Activated CD8-positive, alpha-beta memory T cell treated with anti-CD3 and anti-CD28 coated beads, Interleukin-2, amount 10 ng/mL, durations not matched to agents 7 days and 5 days (primary cell): Measurements from ENCODE around the gene TRAPPC3. TPM values are rescaled to one million over a fixed set of nuclear protein-coding genes. Genes with fewer than 3 reads are reported as not detected.

Experiments used
- ATAC-seq: fragments of 150-1000 bp; cut with Tn5 transposase; one replicate; pipeline ENCODE4 v1.10.0; 2021; ENCODE audit warnings: moderate library complexity
- CTCF ChIA-PET: fragments of 350-600 bp; sonication (Branson Sonifier 250); formaldehyde crosslinking; loops from one replicate; lab custom pipeline; 2021; ENCODE audit warnings: antibody characterized with exemption; lab: Charles Lee
- DNase-seq: peaks from one replicate; pipeline ENCODE4 v3.0.0-alpha.2; 2020
- H3K27ac Mint-ChIP-seq: one replicate; pipeline ENCODE4 v1.8.0; 2021; ENCODE audit warnings: mild to moderate bottlenecking, mixed read lengths
- H3K27me3 Mint-ChIP-seq: one replicate; pipeline ENCODE4 v1.8.0; 2021; ENCODE audit warnings: mixed read lengths
- H3K36me3 Mint-ChIP-seq: one replicate; pipeline ENCODE4 v1.8.0; 2021; ENCODE audit warnings: mild to moderate bottlenecking, mixed read lengths
- H3K4me1 Mint-ChIP-seq: one replicate; pipeline ENCODE4 v1.8.0; 2021; ENCODE audit warnings: mixed read lengths
- H3K4me3 Mint-ChIP-seq: one replicate; pipeline ENCODE4 v1.8.0; 2021; ENCODE audit warnings: mild to moderate bottlenecking, moderate library complexity, mixed read lengths
- H3K9me3 Mint-ChIP-seq: one replicate; pipeline ENCODE4 v1.8.0; 2022; ENCODE audit warnings: low read depth, mixed read lengths
- total RNA-seq, 2 experiments: library from RNA; stranded (reverse); gene quantifications; one replicate each; pipeline ENCODE4 v1.2.3, GENCODE V29; 2021

The TRAPPC3 gene
- total RNA-seq, 2 experiments from 2014 or later = 56.5 to 68.3 TPM

DNA sequence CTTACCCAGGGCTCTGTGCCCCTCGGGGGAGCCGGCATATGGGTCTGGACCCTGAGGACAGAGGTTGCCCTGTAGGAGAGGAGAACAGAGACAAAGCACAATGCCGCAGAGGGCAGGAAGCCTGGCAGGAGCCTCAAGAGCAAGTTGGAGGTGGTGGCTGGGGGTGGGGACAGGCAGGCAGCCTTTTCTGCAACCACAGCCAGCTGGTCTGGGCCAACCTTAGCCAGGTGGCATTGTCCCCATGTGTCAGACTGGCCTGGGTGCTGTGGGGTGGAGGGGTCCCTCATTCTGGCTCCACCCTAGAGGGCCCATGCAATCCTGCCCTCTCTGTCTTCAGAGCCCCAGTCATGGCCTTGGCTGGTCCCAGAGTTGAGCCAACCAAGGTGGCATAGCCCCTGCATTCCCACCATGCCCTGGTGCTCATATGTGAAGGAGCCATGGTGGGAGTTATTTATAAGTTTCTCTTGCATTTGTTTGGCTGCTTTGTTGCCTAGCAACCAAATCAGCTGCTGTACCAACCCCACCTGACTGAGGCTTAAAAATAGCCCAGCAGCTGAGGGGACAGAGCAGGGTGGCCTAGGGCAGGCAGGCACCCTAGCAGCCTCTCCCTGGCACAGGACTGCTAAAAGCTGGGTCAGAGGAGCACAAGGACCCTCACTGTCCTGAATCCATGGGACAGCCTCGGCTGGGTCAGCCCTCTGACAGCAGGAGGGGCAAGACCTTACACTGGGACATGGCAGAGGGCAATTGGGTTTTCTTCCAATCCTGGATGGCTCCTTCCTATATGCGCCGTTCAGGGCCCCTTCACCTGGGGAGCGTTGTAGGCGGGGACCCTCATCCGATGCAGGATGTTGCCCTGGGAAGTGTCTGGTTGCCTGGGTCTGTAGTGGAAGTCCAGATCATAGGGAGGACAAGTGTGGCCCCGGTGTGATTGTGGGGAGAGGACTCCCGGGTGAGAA is 26.1 kb upstream of the TRAPPC3 start:
- CTCF ChIA-PET = no interaction called here
- peak; percentile 28 for ATAC-seq
- no peak overlapping the region for H3K4me3 Mint-ChIP-seq
- no peaks in the 10 kb centered on the region for H3K9me3 Mint-ChIP-seq
- DNase-seq = no peak
- no peaks in the 10 kb centered on the region for H3K4me1 Mint-ChIP-seq
- peaks cover 46% of the 10 kb centered on the region for H3K36me3 Mint-ChIP-seq
- no peaks in the 10 kb centered on the region for H3K27me3 Mint-ChIP-seq
- no peak overlapping the region for H3K27ac Mint-ChIP-seq

DNA sequence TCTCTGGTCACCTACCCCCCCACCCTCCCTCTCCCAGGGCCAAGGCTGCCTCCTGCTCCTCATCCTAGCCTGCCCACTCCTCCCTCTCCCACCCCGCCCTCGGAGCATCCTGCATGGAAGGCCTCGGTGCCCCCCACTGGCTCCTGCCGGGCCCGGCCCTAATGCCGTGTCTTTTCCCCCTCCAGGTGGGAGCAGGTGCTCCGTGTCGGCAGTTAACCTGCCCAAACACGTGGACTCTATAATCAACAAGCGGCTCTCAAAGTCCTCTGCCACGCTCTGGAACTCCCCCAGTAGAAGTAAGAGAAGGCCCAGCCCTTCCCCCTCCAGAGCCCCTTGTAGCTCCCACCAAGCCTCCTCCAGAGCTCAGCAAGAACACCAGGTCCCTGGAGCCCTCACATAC is 25.4 kb upstream of the TRAPPC3 start:
- H3K9me3 Mint-ChIP-seq = no peaks in the 10 kb centered on the region
- H3K4me1 Mint-ChIP-seq = no peaks in the 10 kb centered on the region
- ATAC-seq (no peak), DNase-seq (no peak)
- H3K36me3 Mint-ChIP-seq = peaks cover 39% of the 10 kb centered on the region
- no peak overlapping the region for H3K4me3 Mint-ChIP-seq
- H3K27ac Mint-ChIP-seq = no peak overlapping the region
- no peaks in the 10 kb centered on the region for H3K27me3 Mint-ChIP-seq
- CTCF ChIA-PET = no interaction called here

GRCh38 chr1:36172983-36173382 is 23.7 kb upstream of the TRAPPC3 start:
- H3K4me1 Mint-ChIP-seq = peaks cover 3% of the 10 kb centered on the region
- DNase-seq (no peak), ATAC-seq (no peak)
- no peak overlapping the region for H3K27ac Mint-ChIP-seq
- CTCF ChIA-PET = interaction anchor here (0.9 to 2.2 kb wide), 2 partner anchors 15 to 73 kb away, joined by 3 to 8 read pairs; no protein-coding TSS in a partner anchor
- H3K9me3 Mint-ChIP-seq = no peaks in the 10 kb centered on the region
- no peak overlapping the region for H3K4me3 Mint-ChIP-seq
- H3K36me3 Mint-ChIP-seq = peaks cover 34% of the 10 kb centered on the region
- H3K27me3 Mint-ChIP-seq = no peaks in the 10 kb centered on the region

- CTCF ChIA-PET = interaction anchor here (0.6 to 2.2 kb wide), 3 partner anchors 10 to 72 kb away, joined by 3 to 8 read pairs (median 4); no protein-coding TSS in a partner anchor
Observed at GRCh38 chr1:36172017-36172747, 22.9 kb upstream of the TRAPPC3 start.

GRCh38 chr1:36170643-36171412 is 21.5 kb upstream of the TRAPPC3 start:
- H3K4me1 Mint-ChIP-seq = peaks cover 15% of the 10 kb centered on the region
- DNase-seq (no peak), ATAC-seq (no peak)
- H3K9me3 Mint-ChIP-seq = no peaks in the 10 kb centered on the region
- CTCF ChIA-PET = interaction anchor here (0.6 to 1.8 kb wide), 4 partner anchors 8 to 1841 kb away, joined by 4 to 9 read pairs (median 4); no protein-coding TSS in a partner anchor
- H3K27ac Mint-ChIP-seq = no peak overlapping the region
- no peak overlapping the region for H3K4me3 Mint-ChIP-seq
- H3K36me3 Mint-ChIP-seq = peaks cover 32% of the 10 kb centered on the region
- no peaks in the 10 kb centered on the region for H3K27me3 Mint-ChIP-seq

More at GRCh38 chr1:36172017-36172747, 22.9 kb upstream of the TRAPPC3 start:
- no peak for DNase-seq
- no peak for ATAC-seq
- H3K9me3 Mint-ChIP-seq = no peaks in the 10 kb centered on the region
- peaks cover 4% of the 10 kb centered on the region for H3K4me1 Mint-ChIP-seq
- no peak overlapping the region for H3K4me3 Mint-ChIP-seq
- H3K36me3 Mint-ChIP-seq = peaks cover 30% of the 10 kb centered on the region
- no peaks in the 10 kb centered on the region for H3K27me3 Mint-ChIP-seq
- no peak overlapping the region for H3K27ac Mint-ChIP-seq

DNA sequence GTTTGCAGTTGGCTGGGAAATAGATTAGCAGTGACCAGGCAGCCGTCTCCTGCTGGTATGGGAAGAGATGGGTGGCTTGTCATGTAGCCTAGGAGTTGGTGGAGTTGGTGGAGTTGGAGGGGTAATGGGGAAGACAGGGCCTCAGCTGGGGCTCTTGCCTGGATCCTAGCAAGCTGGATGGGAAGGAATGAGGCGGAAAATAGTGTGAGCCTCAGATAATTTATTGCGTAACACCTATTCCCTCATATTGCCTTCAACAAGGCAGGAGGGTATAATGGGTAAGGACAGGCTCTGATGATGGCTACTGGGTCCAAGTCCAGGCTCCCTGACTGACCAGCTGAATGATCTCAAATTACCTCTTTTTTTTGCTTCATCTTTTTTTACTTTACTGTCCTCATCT is 19.2 kb upstream of the TRAPPC3 start:
- H3K4me1 Mint-ChIP-seq = peaks cover 24% of the 10 kb centered on the region
- no peaks in the 10 kb centered on the region for H3K9me3 Mint-ChIP-seq
- ATAC-seq (no peak), DNase-seq (no peak)
- peak overlapping the region; percentile 37 for H3K27ac Mint-ChIP-seq
- CTCF ChIA-PET = interaction anchor here (0.8 to 2.4 kb wide), 3 partner anchors 20 to 117 kb away, joined by 3 to 10 read pairs (median 4); no protein-coding TSS in a partner anchor
- no peak overlapping the region for H3K4me3 Mint-ChIP-seq
- peaks cover 29% of the 10 kb centered on the region for H3K36me3 Mint-ChIP-seq
- no peaks in the 10 kb centered on the region for H3K27me3 Mint-ChIP-seq

DNA sequence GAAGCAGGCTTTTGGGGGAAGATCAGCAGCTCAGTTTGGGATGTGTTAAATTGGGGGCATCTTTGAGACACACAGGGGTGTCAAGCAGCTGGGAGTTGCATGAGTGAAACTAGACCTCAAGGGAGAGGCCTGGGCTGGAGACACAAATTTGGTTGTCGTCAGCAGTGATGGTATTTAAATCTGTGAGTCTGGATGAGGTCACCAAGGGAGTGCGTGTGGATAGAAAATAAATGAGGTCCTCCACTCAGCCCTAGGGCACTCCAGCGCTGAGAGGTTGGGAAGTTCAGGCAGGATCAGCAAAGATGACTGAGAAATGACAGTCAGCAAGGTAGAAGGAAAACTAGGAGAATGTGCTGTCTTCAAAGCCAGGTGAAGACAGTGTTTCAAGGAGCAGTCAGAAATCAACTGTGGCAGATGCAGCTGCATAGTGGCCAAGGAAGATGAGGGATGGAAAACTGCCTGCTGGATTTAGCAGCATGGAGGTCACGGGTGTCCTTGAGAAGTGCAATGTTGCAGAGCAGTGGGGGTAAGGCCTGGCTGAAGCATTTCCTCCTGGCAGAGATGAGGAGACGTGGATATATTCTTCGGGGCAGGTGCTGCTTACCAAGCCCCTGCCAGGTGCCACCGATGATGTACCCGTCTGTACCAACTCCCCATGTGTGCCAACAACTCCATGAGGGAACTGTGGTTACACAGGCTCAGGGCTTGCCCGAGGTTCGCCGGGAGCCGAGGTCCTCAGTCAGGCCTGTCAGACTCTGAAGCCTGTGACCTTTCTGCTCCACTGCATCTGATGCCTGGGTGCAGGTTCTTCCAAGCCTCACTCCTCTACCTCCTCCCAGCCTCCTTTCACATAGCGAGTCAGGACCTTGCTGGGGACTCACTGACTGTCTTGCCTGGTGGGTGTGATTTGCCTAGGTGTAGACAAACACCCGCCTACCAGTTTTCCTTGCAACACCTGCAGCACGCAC is 17.9 kb upstream of the TRAPPC3 start:
- Mint-ChIP-seq H3K4me3 (no peak overlapping the region), H3K36me3 (peaks cover 25% of the 10 kb centered on the region)

GRCh38 chr1:36166136-36166535 is 16.9 kb upstream of the TRAPPC3 start:
- peaks cover 26% of the 10 kb centered on the region for H3K36me3 Mint-ChIP-seq
- ATAC-seq = no peak
- no peaks in the 10 kb centered on the region for H3K27me3 Mint-ChIP-seq
- H3K9me3 Mint-ChIP-seq = no peaks in the 10 kb centered on the region
- no peak overlapping the region for H3K4me3 Mint-ChIP-seq
- DNase-seq = no peak
- CTCF ChIA-PET = interaction anchor here (1.0 kb wide), 2 partner anchors 22 to 119 kb away, joined by 4 read pairs; no protein-coding TSS in a partner anchor
- peaks cover 47% of the 10 kb centered on the region for H3K4me1 Mint-ChIP-seq
- peak overlapping the region; percentile 34 for H3K27ac Mint-ChIP-seq

More for the DNA sequence above, 17.9 kb upstream of the TRAPPC3 start:
- Mint-ChIP-seq H3K27me3 (no peaks in the 10 kb centered on the region), H3K27ac (peak overlapping the region; percentile 27), H3K9me3 (no peaks in the 10 kb centered on the region), H3K4me1 (peaks cover 36% of the 10 kb centered on the region)
- no peak for ATAC-seq
- no peak for DNase-seq
- CTCF ChIA-PET = interaction anchor here (1.0 to 1.4 kb wide), 2 partner anchors 18 to 21 kb away, joined by 4 to 5 read pairs; partner anchors contain the start of gene TRAPPC3

DNA sequence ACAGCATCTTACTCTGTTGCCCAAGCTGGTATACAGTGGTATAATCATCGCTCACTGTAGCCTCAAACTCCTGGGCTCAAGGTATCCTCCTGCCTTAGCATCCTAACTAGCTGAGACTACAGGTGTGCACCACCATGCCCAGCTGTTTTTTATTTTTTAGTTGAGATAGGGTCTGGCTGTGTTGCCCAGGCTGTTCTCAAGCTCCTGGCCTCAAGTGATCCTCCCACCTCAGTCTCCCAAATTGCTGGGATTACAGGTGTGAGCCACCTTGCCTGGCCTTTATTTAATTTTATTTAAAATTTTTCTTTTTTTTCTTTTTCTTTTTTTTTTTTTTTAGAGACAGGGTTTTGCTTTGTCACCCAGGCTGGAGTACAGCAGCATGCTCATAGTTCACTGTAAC is 15.9 kb upstream of the TRAPPC3 start:
- no peak overlapping the region for H3K4me3 Mint-ChIP-seq
- H3K27me3 Mint-ChIP-seq = no peaks in the 10 kb centered on the region
- H3K9me3 Mint-ChIP-seq = no peaks in the 10 kb centered on the region
- no peak for ATAC-seq
- CTCF ChIA-PET = interaction anchor here (0.7 to 6.6 kb wide), 2 partner anchors 15 to 164 kb away, joined by 4 to 102 read pairs; partner anchors contain the start of gene TRAPPC3
- H3K27ac Mint-ChIP-seq = no peak overlapping the region
- DNase-seq = no peak
- peaks cover 53% of the 10 kb centered on the region for H3K4me1 Mint-ChIP-seq
- peaks cover 27% of the 10 kb centered on the region for H3K36me3 Mint-ChIP-seq

- peaks cover 61% of the 10 kb centered on the region for H3K4me1 Mint-ChIP-seq
- no peak overlapping the region for H3K4me3 Mint-ChIP-seq
- ATAC-seq (no peak), DNase-seq (no peak)
- peak overlapping the region; percentile 29 for H3K27ac Mint-ChIP-seq
- no peaks in the 10 kb centered on the region for H3K9me3 Mint-ChIP-seq
- peaks cover 30% of the 10 kb centered on the region for H3K36me3 Mint-ChIP-seq
- CTCF ChIA-PET = interaction anchor here (0.9 to 6.6 kb wide), 3 partner anchors 14 to 31 kb away, joined by 3 to 102 read pairs (median 17); partner anchors contain the start of gene TRAPPC3
- H3K27me3 Mint-ChIP-seq = no peaks in the 10 kb centered on the region
Observed at GRCh38 chr1:36164361-36164760, 15.1 kb upstream of the TRAPPC3 start.

GRCh38 chr1:36163426-36163825 is 14.1 kb upstream of the TRAPPC3 start:
- CTCF ChIA-PET = interaction anchor here (0.9 to 6.6 kb wide), 5 partner anchors 13 to 60 kb away, joined by 3 to 102 read pairs (median 5); partner anchors contain the start of gene TRAPPC3
- ATAC-seq (no peak), DNase-seq (no peak)
- H3K4me3 Mint-ChIP-seq = no peak overlapping the region
- H3K4me1 Mint-ChIP-seq = peaks cover 67% of the 10 kb centered on the region
- H3K27me3 Mint-ChIP-seq = no peaks in the 10 kb centered on the region
- peak overlapping the region; percentile 94 for H3K27ac Mint-ChIP-seq
- H3K36me3 Mint-ChIP-seq = peaks cover 34% of the 10 kb centered on the region
- H3K9me3 Mint-ChIP-seq = no peaks in the 10 kb centered on the region
